Neural progenitor cell (in vitro differentiated cells): ENCODE data around the gene PPP2R2B. TPM values are rescaled to one million over a fixed set of nuclear protein-coding genes. Genes with fewer than 3 reads are reported as not detected.

ENCODE experiments used
- DNase-seq: peaks from one replicate; pipeline ENCODE4 v3.0.0-alpha.2; 2016; ENCODE audit warnings: low spot score
- H2AFZ ChIP-seq: fragments of 200-600 bp; sonication (generic); replicated peaks from 2 replicates; pipeline ENCODE4 v1.6.1; 2016; ENCODE audit warnings: antibody characterized with exemption
- H3F3A ChIP-seq: fragments of 200-600 bp; sonication (generic); 2 replicates; pipeline ENCODE4 v1.6.1; 2016; ENCODE audit warnings: antibody characterized with exemption, low read depth
- H3K27ac ChIP-seq: fragments of 200-600 bp; sonication (generic); 2 replicates; pipeline ENCODE4 v1.5.1; 2016; ENCODE audit warnings: mild to moderate bottlenecking
- H3K27me3 ChIP-seq: fragments of 200-600 bp; sonication (generic); 2 replicates; pipeline ENCODE4 v1.6.1; 2016; ENCODE audit warnings: mild to moderate bottlenecking, moderate library complexity
- H3K36me3 ChIP-seq: fragments of 200-600 bp; sonication (generic); 2 replicates; pipeline ENCODE4 v1.5.1; 2016
- H3K4me1 ChIP-seq: fragments of 200-600 bp; sonication (generic); 2 replicates; pipeline ENCODE4 v1.6.1; 2016; ENCODE audit warnings: mixed run types
- H3K4me2 ChIP-seq: fragments of 200-600 bp; sonication (generic); 2 replicates; pipeline ENCODE4 v1.6.1; 2016
- H3K4me3 ChIP-seq: fragments of 200-600 bp; sonication (generic); 2 replicates; pipeline ENCODE4 v1.5.1; 2016
- H3K79me2 ChIP-seq: fragments of 200-600 bp; sonication (generic); 2 replicates; pipeline ENCODE4 v1.6.1; 2016; ENCODE audit warnings: low read depth
- H3K9ac ChIP-seq: fragments of 200-600 bp; sonication (generic); 2 replicates; pipeline ENCODE4 v1.6.1; 2016
- H3K9me3 ChIP-seq: fragments of 200-600 bp; sonication (generic); 2 replicates; pipeline ENCODE4 v1.5.1; 2016; ENCODE audit warnings: low read depth
- H4K20me1 ChIP-seq: fragments of 200-600 bp; sonication (generic); 2 replicates; pipeline ENCODE4 v1.6.1; 2016; ENCODE audit warnings: low read depth
- H3K27ac Mint-ChIP-seq: 3 replicates; pipeline ENCODE4 v1.8.0; 2021; ENCODE audit warnings: mixed read lengths
- H3K27me3 Mint-ChIP-seq: 2 replicates; pipeline ENCODE4 v1.8.0; 2022; ENCODE audit warnings: low read depth, mild to moderate bottlenecking, inconsistent platforms, moderate library complexity, mixed read lengths; ENCODE audit not compliant: insufficient read depth
- H3K36me3 Mint-ChIP-seq: 3 replicates; pipeline ENCODE4 v1.8.0; 2021; ENCODE audit warnings: mixed read lengths
- H3K4me1 Mint-ChIP-seq: 3 replicates; pipeline ENCODE4 v1.8.0; 2021; ENCODE audit warnings: mixed read lengths
- H3K4me3 Mint-ChIP-seq: 3 replicates; pipeline ENCODE4 v1.8.0; 2021; ENCODE audit warnings: mild to moderate bottlenecking, moderate library complexity, mixed read lengths
- H3K9me3 Mint-ChIP-seq: 3 replicates; pipeline ENCODE4 v1.8.0; 2020; ENCODE audit warnings: mixed read lengths
- CTCF ChIP-seq: fragments of 200-600 bp; sonication (generic); IDR thresholded peaks from 2 replicates; pipeline ENCODE4 v1.5.1; 2017; ENCODE audit warnings: antibody characterized with exemption, mild to moderate bottlenecking
- EZH2 ChIP-seq: fragments of 200-600 bp; sonication (generic); IDR thresholded peaks from 2 replicates; pipeline ENCODE4 v1.6.1; 2017; ENCODE audit warnings: antibody characterized with exemption, mild to moderate bottlenecking, moderate library complexity
- EZH2phosphoT487 ChIP-seq: fragments of 200-600 bp; sonication (generic); IDR thresholded peaks from 2 replicates; pipeline ENCODE4 v1.6.1; 2017; ENCODE audit warnings: antibody characterized with exemption
- total RNA-seq: library from RNA; depleted of rRNA; stranded (reverse); fragments of >200 nt; gene quantifications from 2 replicates; pipeline ENCODE4 v1.2.3, GENCODE V29; 2015; ENCODE audit warnings: low replicate concordance

Gene PPP2R2B
- total RNA-seq, 1 donor from 2014 or later, result 26.6 TPM

DNA sequence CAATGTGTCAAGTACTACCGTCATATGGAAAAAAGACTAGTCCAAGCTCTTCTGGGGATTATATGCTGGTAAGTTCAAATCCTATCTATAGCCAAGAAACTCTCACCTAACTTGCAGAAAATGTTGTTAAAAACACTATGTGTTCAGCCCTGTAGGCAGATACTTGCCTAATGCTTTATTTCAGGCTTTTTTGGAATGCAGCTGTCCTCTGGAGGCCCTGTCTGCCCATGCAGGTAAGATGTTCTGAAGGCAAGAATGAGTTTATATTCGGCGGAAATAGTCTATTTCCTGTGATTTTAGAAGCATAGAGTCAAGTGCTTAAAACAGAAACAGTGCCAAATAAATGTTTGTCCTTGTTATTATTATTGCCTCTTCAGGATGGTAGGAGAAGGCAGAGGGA lies 34.3 kb upstream of the PPP2R2B start:
- H3K27me3 ChIP-seq, result no peaks in the 10 kb centered on the region
- TF ChIP-seq EZH2, result no peak
- TF ChIP-seq CTCF, result no peak
- no peak for TF ChIP-seq EZH2phosphoT487
- no peak overlapping the region for H3K4me3 ChIP-seq
- H3K4me1 ChIP-seq, result no peaks in the 10 kb centered on the region
- no peaks in the 10 kb centered on the region for H3K9me3 ChIP-seq
- H3K27ac ChIP-seq, result no peak overlapping the region
- Mint-ChIP-seq H3K9me3 (no peaks in the 10 kb centered on the region), H3K27me3 (peaks cover 4% of the 10 kb centered on the region), H3K27ac (no peak overlapping the region), H3K4me3 (no peak overlapping the region), H3K36me3 (no peaks in the 10 kb centered on the region), H3K4me1 (peaks cover 15% of the 10 kb centered on the region)
- peaks cover under 1% of the 10 kb centered on the region for H3F3A ChIP-seq
- H3K36me3 ChIP-seq, result no peaks in the 10 kb centered on the region
- H4K20me1 ChIP-seq, result no peaks in the 10 kb centered on the region
- H3K79me2 ChIP-seq, result no peaks in the 10 kb centered on the region
- DNase-seq, result no peak
- H3K4me2 ChIP-seq, result no peak overlapping the region
- no peak overlapping the region for H3K9ac ChIP-seq
- H2AFZ ChIP-seq, result no peak overlapping the region

- Histone ChIP-seq H3K4me2 (no peak overlapping the region), H2AFZ (no peak overlapping the region), H3K4me3 (no peak overlapping the region), H3K27ac (no peak overlapping the region), H3K36me3 (no peaks in the 10 kb centered on the region), H3K27me3 (no peaks in the 10 kb centered on the region), H3K79me2 (no peaks in the 10 kb centered on the region), H4K20me1 (no peaks in the 10 kb centered on the region), H3F3A (no peaks in the 10 kb centered on the region), H3K9ac (no peak overlapping the region), H3K9me3 (no peaks in the 10 kb centered on the region), H3K4me1 (no peaks in the 10 kb centered on the region)
- TF ChIP-seq CTCF, result no peak
- no peak for TF ChIP-seq EZH2
- TF ChIP-seq EZH2phosphoT487, result no peak
- Mint-ChIP-seq H3K9me3 (no peaks in the 10 kb centered on the region), H3K4me3 (no peak overlapping the region), H3K27me3 (peaks cover 4% of the 10 kb centered on the region), H3K36me3 (no peaks in the 10 kb centered on the region), H3K4me1 (peaks cover 9% of the 10 kb centered on the region), H3K27ac (no peak overlapping the region)
- DNase-seq, result no peak
Measured at GRCh38 chr5:146910239-146910638, 31.7 kb upstream of the PPP2R2B start.

DNA sequence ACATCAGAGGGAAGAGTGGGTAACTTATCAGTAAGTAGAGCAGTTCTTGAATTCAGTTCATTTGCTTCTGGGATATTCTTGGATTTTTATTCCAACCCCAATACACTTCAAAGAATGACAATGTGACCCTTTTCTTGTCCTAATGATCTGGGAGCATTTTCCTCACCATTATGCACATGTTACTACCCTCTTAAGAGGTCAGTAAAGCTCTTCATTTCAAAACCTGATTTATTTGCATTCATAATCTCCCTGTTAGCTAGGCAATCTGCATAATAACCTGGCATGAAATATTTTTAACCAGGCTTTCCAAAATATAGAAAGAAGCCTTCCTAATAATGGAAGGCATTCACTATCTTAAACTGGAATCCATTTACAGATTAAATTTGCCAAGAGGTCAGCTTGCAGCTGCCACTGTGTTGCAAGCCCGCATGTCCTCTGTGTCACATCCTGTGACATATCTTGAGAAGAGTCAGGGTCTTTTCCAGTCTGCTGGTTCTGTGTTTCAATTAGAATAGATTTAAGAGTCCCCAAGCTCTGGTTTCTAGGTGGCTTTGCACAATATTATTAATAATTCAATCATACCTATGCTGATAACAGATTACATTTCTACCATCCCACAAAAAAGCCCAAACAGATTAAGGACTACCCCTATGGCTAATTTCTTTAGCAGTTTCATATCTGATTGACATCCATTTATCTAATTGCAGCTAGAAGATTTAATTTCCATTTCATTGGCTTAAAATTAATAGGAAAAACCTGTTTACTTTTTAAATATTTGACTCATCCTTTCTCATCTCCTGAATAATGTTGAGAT lies 30.9 kb upstream of the PPP2R2B start:
- H3K4me1 Mint-ChIP-seq, result peaks cover 9% of the 10 kb centered on the region
- H3F3A ChIP-seq, result no peaks in the 10 kb centered on the region
- no peaks in the 10 kb centered on the region for H3K4me1 ChIP-seq
- no peaks in the 10 kb centered on the region for H3K9me3 ChIP-seq
- H3K9ac ChIP-seq, result no peak overlapping the region
- H3K4me3 Mint-ChIP-seq, result no peak overlapping the region
- H3K4me3 ChIP-seq, result no peak overlapping the region
- no peak overlapping the region for H2AFZ ChIP-seq
- no peak overlapping the region for H3K27ac Mint-ChIP-seq
- H4K20me1 ChIP-seq, result no peaks in the 10 kb centered on the region
- peaks cover 4% of the 10 kb centered on the region for H3K27me3 Mint-ChIP-seq
- no peak for DNase-seq
- no peaks in the 10 kb centered on the region for H3K9me3 Mint-ChIP-seq
- no peak overlapping the region for H3K27ac ChIP-seq
- H3K27me3 ChIP-seq, result no peaks in the 10 kb centered on the region
- TF ChIP-seq CTCF, result no peak
- no peak for TF ChIP-seq EZH2phosphoT487
- no peak for TF ChIP-seq EZH2
- H3K36me3 ChIP-seq, result no peaks in the 10 kb centered on the region
- H3K79me2 ChIP-seq, result no peaks in the 10 kb centered on the region
- H3K36me3 Mint-ChIP-seq, result no peaks in the 10 kb centered on the region
- H3K4me2 ChIP-seq, result no peak overlapping the region
